GM12873 (cell line): ENCODE results near the gene CEP112.

ENCODE experiments used
- TF ChIP-seq, protein P1 (sequence below): IDR thresholded peaks from 2 replicates; pipeline ENCODE4 v1.5.1; 2012; ENCODE audit warnings: low read depth, mild to moderate bottlenecking, moderate library complexity, low read length, control low read depth; ENCODE audit not compliant: insufficient read depth; ENCODE audit errors: missing control alignments

Gene CEP112

DNA sequence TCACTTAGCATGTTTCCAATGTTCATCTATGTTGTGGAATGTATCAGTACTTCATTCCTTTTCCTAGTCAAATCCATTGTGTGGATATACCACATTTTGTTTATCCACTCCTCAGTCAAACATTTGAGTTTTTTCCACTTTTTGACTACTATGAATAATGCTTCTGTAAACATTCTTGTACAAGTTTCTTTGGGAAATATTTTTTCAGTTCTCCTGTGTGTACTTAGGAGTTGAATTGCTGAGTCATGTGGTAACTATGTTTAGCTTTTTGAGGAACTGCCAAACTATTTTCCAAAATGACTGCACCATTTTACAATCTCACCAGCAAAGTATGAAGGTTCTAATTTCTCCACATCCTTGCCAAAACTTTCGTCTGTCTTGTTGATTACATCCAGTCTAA, 406.8 kb downstream of the CEP112 start:
- TF ChIP-seq, protein P1, sequence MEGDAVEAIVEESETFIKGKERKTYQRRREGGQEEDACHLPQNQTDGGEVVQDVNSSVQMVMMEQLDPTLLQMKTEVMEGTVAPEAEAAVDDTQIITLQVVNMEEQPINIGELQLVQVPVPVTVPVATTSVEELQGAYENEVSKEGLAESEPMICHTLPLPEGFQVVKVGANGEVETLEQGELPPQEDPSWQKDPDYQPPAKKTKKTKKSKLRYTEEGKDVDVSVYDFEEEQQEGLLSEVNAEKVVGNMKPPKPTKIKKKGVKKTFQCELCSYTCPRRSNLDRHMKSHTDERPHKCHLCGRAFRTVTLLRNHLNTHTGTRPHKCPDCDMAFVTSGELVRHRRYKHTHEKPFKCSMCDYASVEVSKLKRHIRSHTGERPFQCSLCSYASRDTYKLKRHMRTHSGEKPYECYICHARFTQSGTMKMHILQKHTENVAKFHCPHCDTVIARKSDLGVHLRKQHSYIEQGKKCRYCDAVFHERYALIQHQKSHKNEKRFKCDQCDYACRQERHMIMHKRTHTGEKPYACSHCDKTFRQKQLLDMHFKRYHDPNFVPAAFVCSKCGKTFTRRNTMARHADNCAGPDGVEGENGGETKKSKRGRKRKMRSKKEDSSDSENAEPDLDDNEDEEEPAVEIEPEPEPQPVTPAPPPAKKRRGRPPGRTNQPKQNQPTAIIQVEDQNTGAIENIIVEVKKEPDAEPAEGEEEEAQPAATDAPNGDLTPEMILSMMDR = no peak

DNA sequence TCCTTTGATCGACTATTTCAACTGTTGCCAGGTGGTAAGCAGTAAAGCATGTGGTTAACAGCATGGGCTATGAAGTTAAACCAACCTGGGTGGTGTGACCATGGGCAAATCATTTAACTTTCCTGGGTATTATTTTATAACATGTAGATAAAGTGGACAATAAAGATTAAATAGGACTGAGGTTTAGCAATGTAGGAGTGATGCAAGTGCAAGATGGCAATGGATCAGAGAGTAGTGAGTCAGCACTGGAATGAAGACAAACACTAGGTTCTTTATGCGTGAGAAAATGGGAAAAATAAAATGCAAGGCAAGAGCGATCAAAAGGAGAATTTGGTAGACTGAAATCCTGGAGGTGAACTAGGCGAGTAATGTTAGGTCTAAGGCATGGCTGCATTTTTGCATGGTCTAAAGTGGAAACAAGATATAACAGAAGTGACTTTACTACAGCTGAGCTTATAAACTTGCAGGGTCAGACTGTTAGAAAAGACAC, 408.0 kb downstream of the CEP112 start:
- TF ChIP-seq, protein P1 = no peak

DNA sequence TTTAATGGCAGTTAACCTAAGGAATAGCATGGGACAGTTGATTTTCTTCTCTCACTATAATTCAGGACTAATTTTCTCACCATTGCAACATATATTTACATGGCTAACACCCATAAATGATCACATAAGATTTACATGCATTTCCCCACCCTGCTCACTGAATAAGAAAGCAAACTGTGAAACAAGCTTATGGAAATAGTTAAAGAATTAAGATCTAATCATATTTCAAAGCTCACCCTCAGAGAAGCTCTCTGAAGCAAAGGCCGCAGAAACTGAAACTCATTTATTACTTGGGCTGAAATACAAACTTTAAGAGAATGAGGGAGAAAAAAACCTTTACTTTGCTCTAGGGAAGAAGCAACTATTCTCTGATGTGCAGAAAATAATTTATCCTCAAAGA, 411.8 kb downstream of the CEP112 start:
- TF ChIP-seq, protein P1 = no peak

DNA sequence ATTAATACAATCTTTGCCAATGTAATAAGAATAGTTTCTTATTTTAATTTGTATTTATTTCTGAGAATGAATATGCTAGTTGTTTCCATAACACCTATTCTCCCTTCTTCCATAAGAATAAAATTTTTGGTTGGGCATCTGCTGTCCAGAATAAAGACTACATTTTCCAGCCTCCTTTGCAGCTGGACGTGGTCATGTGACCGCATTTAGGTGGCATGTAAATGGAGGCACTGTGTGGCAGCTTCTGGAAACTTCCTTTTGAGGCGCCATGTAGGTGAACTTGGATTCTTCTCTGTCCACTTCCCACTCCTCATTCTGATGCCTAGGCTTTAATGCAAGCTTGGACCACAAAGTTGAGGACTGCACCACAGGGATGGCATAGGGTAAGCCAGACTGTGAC, 415.0 kb downstream of the CEP112 start:
- TF ChIP-seq, protein P1 = no peak

DNA sequence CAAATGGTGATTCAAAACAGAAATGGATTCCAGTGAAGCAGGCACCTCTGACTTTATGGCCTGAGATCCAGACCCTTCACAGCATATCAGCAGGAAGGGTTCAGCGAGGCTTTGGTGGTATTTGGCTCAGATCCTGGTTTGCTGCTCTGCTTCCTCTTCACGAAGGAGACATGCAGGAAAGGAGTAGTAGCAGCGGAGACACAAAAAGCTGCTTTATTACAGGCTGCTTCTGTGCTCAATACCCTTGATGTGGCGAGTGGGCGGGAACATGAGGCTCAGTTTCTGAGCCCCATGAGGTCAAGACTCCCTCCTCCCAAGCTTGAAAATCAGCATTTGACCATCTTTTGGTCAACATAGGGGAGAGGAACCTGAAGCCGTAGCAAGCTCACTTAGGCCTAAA, 417.1 kb downstream of the CEP112 start:
- TF ChIP-seq, protein P1 = no peak

DNA sequence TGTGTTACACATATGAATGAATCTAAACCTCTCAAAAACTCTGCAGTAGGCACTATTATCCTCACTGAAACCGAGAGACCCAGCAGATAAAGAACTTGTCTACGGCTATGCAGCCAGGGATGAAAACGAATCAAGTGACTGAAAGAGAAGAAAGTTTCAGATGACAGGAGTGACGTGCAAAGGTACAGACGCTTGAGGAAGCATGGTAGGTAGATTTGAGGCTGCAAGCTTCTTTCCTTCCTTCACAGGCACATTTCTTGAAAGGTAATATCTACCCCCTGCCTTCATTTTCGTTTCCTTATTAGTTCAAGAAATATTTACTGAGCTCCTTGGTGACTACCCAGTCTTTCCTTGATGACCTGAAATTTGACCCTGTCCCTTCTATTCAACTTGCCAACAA, 418.9 kb downstream of the CEP112 start:
- TF ChIP-seq, protein P1 = no peak

DNA sequence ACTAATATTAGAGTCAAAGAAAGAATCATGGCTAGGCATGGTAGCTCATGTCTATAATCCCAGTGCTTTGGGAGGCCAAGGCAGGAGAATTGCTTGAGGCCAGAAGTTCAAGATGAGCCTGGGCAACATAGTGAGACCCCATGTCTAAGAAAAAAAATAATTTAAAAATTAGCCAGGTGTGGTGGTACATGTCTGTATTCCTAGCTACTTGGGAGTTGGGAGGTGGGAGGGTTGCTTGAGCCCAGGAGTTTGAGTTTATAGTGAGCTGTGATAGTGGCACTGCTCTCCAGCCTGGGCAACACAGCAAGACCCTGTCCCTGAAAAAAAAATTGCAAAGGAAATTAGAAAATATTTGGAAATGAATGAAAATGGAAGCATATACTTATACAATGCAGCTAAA, 420.2 kb downstream of the CEP112 start:
- TF ChIP-seq, protein P1 = no peak
